Measurements from ENCODE around the gene LAMA2. TPM values are rescaled to one million over a fixed set of nuclear protein-coding genes. Genes with fewer than 3 reads are reported as not detected.
A peak's percentile ranks its signal among the peaks of the same experiment; 100 is the strongest.

The LAMA2 gene
- total RNA-seq, 3 donors from 2014 or later = 116 to 293 (median 118) TPM

GRCh38 chr6:128886706-128887105, 3.8 kb downstream of the LAMA2 start:
- H3K9me3 ChIP-seq = no peaks in the 10 kb centered on the region
- no peak overlapping the region for H3K27ac ChIP-seq
- intact Hi-C loops (cut with DNase I; ENCODE audit: low total_unique reads) = loop anchor here (10.0 kb wide), 1 partner anchor 152 kb away; no protein-coding TSS in a partner anchor
- H3K4me3 ChIP-seq = peak overlapping the region; percentile 53 to 84 (median 57)
- no peaks in the 10 kb centered on the region for H3K36me3 ChIP-seq
- H3K4me1 ChIP-seq = no peaks in the 10 kb centered on the region
- DNase-seq (ENCODE audit: low spot score in 2 of 2) = no peak
- no peaks in the 10 kb centered on the region for H3K27me3 ChIP-seq
- TF ChIP-seq CTCF (IDR thresholded peaks at IDR 0.05) = no peak
- TF ChIP-seq POLR2A (IDR thresholded peaks at IDR 0.05) = no peak
- TF ChIP-seq POLR2AphosphoS5 (IDR thresholded peaks at IDR 0.05) = no peak

DNA sequence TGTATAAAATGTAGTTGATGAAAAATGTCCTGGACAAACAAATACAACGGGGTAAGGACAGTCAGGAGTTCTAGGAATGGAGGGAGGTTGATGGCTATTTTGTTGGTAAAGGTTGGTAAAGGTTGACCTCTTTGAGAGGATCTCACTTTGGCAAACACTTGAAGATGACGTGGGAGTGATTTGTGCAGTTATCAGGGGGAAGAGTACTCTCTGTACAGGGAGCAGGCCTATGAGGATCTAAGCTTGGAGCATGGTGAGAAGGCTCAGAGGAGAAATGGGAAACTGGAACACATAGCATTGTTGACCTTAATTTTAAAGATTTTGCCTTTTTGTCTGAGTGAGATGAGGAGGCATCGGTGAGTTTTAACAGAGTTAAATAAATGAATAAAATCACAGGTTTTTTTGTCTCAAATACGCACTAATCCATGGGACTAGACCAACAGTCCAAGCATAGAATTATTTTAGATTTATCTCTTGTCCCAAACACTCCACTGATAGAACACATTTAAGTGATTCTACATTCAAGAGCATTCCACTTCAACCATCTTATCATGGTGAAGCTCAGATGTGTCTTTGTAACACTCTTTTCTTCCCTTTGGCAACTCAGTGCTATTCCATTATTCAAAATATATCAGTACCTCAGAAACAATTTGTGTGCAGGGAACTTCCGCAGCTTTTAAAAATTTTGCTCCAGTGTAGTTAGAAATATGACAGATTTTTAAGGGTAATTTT, 5.7 kb downstream of the LAMA2 start:
- no peak for TF ChIP-seq POLR2A (IDR thresholded peaks at IDR 0.05)
- TF ChIP-seq POLR2AphosphoS5 (IDR thresholded peaks at IDR 0.05) = no peak
- no peak for TF ChIP-seq CTCF (IDR thresholded peaks at IDR 0.05)
- Histone ChIP-seq H3K27ac (no peak overlapping the region), H3K27me3 (no peaks in the 10 kb centered on the region), H3K9me3 (no peaks in the 10 kb centered on the region), H3K4me3 (peak overlapping the region in 2 of 3 donors; percentile 8 to 27), H3K4me1 (no peaks in the 10 kb centered on the region), H3K36me3 (no peaks in the 10 kb centered on the region)
- intact Hi-C loops (cut with DNase I; ENCODE audit: low total_unique reads) = loop anchor here (10.0 kb wide), 1 partner anchor 154 kb away; no protein-coding TSS in a partner anchor
- no peak for DNase-seq (ENCODE audit: low spot score in 2 of 2)

DNA sequence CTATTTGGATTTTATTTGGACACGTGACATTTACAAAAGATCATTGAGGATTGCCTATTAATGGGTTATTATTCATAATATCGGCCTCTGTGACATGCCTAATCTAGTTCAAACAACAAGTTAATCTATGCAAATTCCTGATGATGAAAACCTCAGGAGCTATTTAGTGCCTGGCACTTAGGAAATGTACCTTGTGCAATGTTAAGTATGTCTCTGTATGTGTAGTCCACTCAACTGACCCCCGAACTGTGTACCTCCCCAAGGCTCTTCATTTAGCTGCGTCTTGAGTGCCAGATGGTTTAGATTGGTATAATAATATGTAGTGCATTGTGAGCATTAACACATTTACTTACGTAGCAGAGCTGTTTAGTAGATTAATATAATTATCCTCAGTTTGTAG, 6.9 kb downstream of the LAMA2 start:
- no peak for DNase-seq (ENCODE audit: low spot score in 2 of 2)
- H3K4me1 ChIP-seq = no peaks in the 10 kb centered on the region
- peak overlapping the region in 1 of 3 donors; percentile 38 for H3K4me3 ChIP-seq
- intact Hi-C loops (cut with DNase I; ENCODE audit: low total_unique reads) = loop anchor here (10.0 kb wide), 1 partner anchor 155 kb away; no protein-coding TSS in a partner anchor
- H3K27ac ChIP-seq = no peak overlapping the region
- H3K36me3 ChIP-seq = no peaks in the 10 kb centered on the region
- TF ChIP-seq POLR2A (IDR thresholded peaks at IDR 0.05) = no peak
- no peaks in the 10 kb centered on the region for H3K9me3 ChIP-seq
- H3K27me3 ChIP-seq = no peaks in the 10 kb centered on the region

DNA sequence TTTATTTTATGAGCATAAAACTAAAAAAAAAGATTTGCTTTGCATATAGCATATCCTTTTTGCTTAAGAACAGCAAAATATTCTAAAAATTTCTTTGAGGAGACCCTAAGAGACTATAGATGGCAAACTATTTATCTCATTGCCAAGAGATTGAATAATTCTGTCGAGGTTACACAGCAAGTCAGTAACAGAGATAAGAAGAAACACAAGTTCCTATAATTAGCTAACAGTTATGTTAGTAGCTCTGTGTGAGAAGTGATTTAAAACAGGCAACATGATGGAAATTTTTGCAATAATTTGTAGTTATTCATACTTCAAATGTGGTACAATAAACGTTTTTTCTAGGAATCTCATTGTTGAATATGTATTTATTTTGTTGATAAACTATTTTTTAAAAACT, 9.1 kb downstream of the LAMA2 start:
- Histone ChIP-seq H3K27ac (no peak overlapping the region), H3K27me3 (no peaks in the 10 kb centered on the region), H3K9me3 (no peaks in the 10 kb centered on the region), H3K36me3 (no peaks in the 10 kb centered on the region), H3K4me3 (no peak overlapping the region), H3K4me1 (no peaks in the 10 kb centered on the region)
- no peak for DNase-seq (ENCODE audit: low spot score in 2 of 2)
- intact Hi-C loops (cut with DNase I; ENCODE audit: low total_unique reads) = no loop called here
- TF ChIP-seq POLR2A (IDR thresholded peaks at IDR 0.05) (no peak), POLR2AphosphoS5 (IDR thresholded peaks at IDR 0.05) (no peak), CTCF (IDR thresholded peaks at IDR 0.05) (no peak)

DNA sequence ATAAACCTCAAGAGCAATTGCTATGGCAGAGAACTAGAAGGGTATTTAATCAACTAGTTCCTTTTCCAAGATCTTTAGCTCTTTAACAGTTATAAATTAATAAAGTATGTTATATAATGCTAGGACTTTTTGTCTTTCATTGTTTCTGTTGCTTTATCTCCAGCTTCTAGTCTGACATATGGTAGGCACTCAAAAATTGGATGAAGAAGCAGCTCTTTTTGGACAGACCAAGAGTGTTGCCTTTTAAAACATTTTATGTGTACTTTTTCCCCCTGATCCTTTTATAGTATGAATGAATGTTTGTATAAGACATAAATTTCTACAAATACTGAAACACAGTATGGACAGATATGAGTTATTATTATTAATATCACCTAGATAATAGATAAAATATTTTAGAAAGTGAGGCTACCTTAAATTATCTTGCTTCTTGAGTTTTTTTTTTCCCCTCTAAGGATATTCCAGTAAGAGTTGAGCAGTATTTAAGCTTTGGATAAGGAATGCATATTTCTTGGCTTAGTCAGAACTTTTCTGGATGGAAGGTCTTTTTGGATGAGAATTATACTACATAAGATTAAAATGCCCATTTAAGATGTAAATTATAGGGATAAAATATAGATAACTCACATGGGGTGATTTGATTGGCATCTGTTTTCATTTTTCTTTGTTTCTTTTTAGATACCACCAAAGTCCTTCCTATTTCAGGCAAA, 16.6 kb downstream of the LAMA2 start:
- DNase-seq (ENCODE audit: low spot score in 2 of 2) = no peak
- Histone ChIP-seq H3K9me3 (no peaks in the 10 kb centered on the region), H3K27ac (no peak overlapping the region), H3K36me3 (no peaks in the 10 kb centered on the region), H3K4me3 (no peak overlapping the region), H3K27me3 (no peaks in the 10 kb centered on the region), H3K4me1 (no peaks in the 10 kb centered on the region)
- intact Hi-C loops (cut with DNase I; ENCODE audit: low total_unique reads) = no loop called here
- TF ChIP-seq POLR2AphosphoS5 (IDR thresholded peaks at IDR 0.05) = no peak
- no peak for TF ChIP-seq POLR2A (IDR thresholded peaks at IDR 0.05)
- TF ChIP-seq CTCF (IDR thresholded peaks at IDR 0.05) = no peak

Data from breast epithelium (tissue), 4 donors.